H1 (cell line): Measurements from ENCODE around the gene OPN5.

ENCODE experiments used
- JUN ChIP-seq: IDR thresholded peaks from 2 replicates; pipeline ENCODE4 v1.6.1; 2011; ENCODE audit warnings: low read depth, mild to moderate bottlenecking, improper control_type of control experiment, low read length
- TCF12 ChIP-seq: IDR thresholded peaks from 2 replicates; pipeline ENCODE4 v1.6.1; 2011; ENCODE audit warnings: low read depth, mild to moderate bottlenecking, low read length
- TF ChIP-seq, protein P1 (sequence below), 3 experiments: IDR thresholded peaks; 1 replicate in 2 of 3; 2 replicates in 1 of 3; pipeline versions ENCODE4 v1.5.1 to v1.6.1; 2011; ENCODE audit warnings: low read length in 3 of 3, mild to moderate bottlenecking in 3 of 3, inconsistent platforms in 2 of 3, low read depth in 1 of 3, moderate library complexity in 1 of 3; ENCODE audit not compliant: insufficient read depth in 1 of 3; ENCODE audit errors: control extremely low read depth in 1 of 3

DNA sequence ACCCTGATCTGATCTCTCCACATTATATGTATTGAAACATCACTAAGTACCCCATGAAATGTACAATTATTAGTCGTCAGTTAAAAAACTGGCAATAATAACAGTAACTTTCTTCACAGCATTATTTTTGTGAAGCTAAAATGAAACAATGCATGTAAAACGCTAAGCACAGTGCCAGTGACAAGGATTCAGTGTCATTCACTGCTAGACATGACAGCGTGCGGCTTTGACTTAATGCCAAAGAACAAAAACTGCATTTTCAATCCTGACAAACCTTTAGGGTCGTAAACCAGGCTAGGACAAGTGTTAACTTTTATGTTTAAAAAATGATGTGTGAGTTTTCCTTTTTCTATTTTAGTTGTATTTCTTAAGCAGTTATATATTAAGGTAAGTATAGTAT, 8.8 kb upstream of the OPN5 start:
- no peak for TF ChIP-seq JUN
- TF ChIP-seq, protein P1, sequence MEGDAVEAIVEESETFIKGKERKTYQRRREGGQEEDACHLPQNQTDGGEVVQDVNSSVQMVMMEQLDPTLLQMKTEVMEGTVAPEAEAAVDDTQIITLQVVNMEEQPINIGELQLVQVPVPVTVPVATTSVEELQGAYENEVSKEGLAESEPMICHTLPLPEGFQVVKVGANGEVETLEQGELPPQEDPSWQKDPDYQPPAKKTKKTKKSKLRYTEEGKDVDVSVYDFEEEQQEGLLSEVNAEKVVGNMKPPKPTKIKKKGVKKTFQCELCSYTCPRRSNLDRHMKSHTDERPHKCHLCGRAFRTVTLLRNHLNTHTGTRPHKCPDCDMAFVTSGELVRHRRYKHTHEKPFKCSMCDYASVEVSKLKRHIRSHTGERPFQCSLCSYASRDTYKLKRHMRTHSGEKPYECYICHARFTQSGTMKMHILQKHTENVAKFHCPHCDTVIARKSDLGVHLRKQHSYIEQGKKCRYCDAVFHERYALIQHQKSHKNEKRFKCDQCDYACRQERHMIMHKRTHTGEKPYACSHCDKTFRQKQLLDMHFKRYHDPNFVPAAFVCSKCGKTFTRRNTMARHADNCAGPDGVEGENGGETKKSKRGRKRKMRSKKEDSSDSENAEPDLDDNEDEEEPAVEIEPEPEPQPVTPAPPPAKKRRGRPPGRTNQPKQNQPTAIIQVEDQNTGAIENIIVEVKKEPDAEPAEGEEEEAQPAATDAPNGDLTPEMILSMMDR (IDR thresholded peaks at IDR 0.05; ENCODE audit: control extremely low read depth in 1 of 3, insufficient read depth in 1 of 3, low read depth in 1 of 3, low read length in 3 of 3), result no peak
- no peak for TF ChIP-seq TCF12
